ENCODE results near the gene AGAP2.
"Not testable (repeated sequence)": the region's sequence is repeated elsewhere in the genome, so short reads cannot be mapped to it uniquely, and the experiment has no call there.

Gene AGAP2

GRCh38 chr12:57693317-57693658 is 45.3 kb downstream of the AGAP2 start:
- Histone ChIP-seq H3K9me3 (ENCODE audit: control insufficient read depth, insufficient read depth, low read length) (no peaks in the 10 kb centered on the region), H3K4me3 (ENCODE audit: low read depth, low read length) (peak overlapping the region; percentile 9), H3K4me1 (ENCODE audit: control insufficient read depth, insufficient read depth, low read length) (no peaks in the 10 kb centered on the region), H3K9ac (ENCODE audit: low read depth, low read length) (no peak overlapping the region), H3K36me3 (ENCODE audit: control insufficient read depth, insufficient read depth, low read length) (no peaks in the 10 kb centered on the region), H3K27me3 (ENCODE audit: control insufficient read depth, insufficient read depth, low read length) (peaks cover 3% of the 10 kb centered on the region)

GRCh38 chr12:57692500-57692899 is 46.0 kb downstream of the AGAP2 start:
- no peaks in the 10 kb centered on the region for H3K4me1 ChIP-seq (ENCODE audit: control insufficient read depth, insufficient read depth, low read length)
- no peaks in the 10 kb centered on the region for H3K9me3 ChIP-seq (ENCODE audit: control insufficient read depth, insufficient read depth, low read length)
- no peaks in the 10 kb centered on the region for H3K36me3 ChIP-seq (ENCODE audit: control insufficient read depth, insufficient read depth, low read length)
- no peak overlapping the region for H3K9ac ChIP-seq (ENCODE audit: low read depth, low read length)
- H3K27me3 ChIP-seq (ENCODE audit: control insufficient read depth, insufficient read depth, low read length): peaks cover 3% of the 10 kb centered on the region
- no peak overlapping the region for H3K4me3 ChIP-seq (ENCODE audit: low read depth, low read length)

GRCh38 chr12:57688931-57689330 is 49.6 kb downstream of the AGAP2 start:
- Histone ChIP-seq H3K4me3 (ENCODE audit: low read depth, low read length) (no peak overlapping the region), H3K9me3 (ENCODE audit: control insufficient read depth, insufficient read depth, low read length) (no peaks in the 10 kb centered on the region), H3K9ac (ENCODE audit: low read depth, low read length) (no peak overlapping the region), H3K27me3 (ENCODE audit: control insufficient read depth, insufficient read depth, low read length) (peaks cover 3% of the 10 kb centered on the region), H3K4me1 (ENCODE audit: control insufficient read depth, insufficient read depth, low read length) (no peaks in the 10 kb centered on the region), H3K36me3 (ENCODE audit: control insufficient read depth, insufficient read depth, low read length) (no peaks in the 10 kb centered on the region)

- Histone ChIP-seq H3K4me3 (ENCODE audit: low read depth, low read length) (no peak overlapping the region), H3K36me3 (ENCODE audit: control insufficient read depth, insufficient read depth, low read length) (no peaks in the 10 kb centered on the region), H3K9me3 (ENCODE audit: control insufficient read depth, insufficient read depth, low read length) (no peaks in the 10 kb centered on the region), H3K27me3 (ENCODE audit: control insufficient read depth, insufficient read depth, low read length) (peaks cover 3% of the 10 kb centered on the region), H3K4me1 (ENCODE audit: control insufficient read depth, insufficient read depth, low read length) (no peaks in the 10 kb centered on the region), H3K9ac (ENCODE audit: low read depth, low read length) (no peak overlapping the region)
Observed at GRCh38 chr12:57687862-57688261, 50.7 kb downstream of the AGAP2 start.

GRCh38 chr12:57679697-57680096 is 58.8 kb downstream of the AGAP2 start:
- Histone ChIP-seq H3K4me1 (ENCODE audit: control insufficient read depth, insufficient read depth, low read length) (no peaks in the 10 kb centered on the region), H3K9ac (ENCODE audit: low read depth, low read length) (no peak overlapping the region), H3K27me3 (ENCODE audit: control insufficient read depth, insufficient read depth, low read length) (no peaks in the 10 kb centered on the region), H3K4me3 (ENCODE audit: low read depth, low read length) (no peak overlapping the region), H3K9me3 (ENCODE audit: control insufficient read depth, insufficient read depth, low read length) (no peaks in the 10 kb centered on the region), H3K36me3 (ENCODE audit: control insufficient read depth, insufficient read depth, low read length) (no peaks in the 10 kb centered on the region)

- not testable (repeated sequence) for H3K4me3 ChIP-seq (ENCODE audit: low read depth, low read length); H3K27me3 ChIP-seq (ENCODE audit: control insufficient read depth, insufficient read depth, low read length); H3K4me1 ChIP-seq (ENCODE audit: control insufficient read depth, insufficient read depth, low read length); H3K9ac ChIP-seq (ENCODE audit: low read depth, low read length); H3K9me3 ChIP-seq (ENCODE audit: control insufficient read depth, insufficient read depth, low read length); H3K36me3 ChIP-seq (ENCODE audit: control insufficient read depth, insufficient read depth, low read length)
Observed at GRCh38 chr12:57677947-57678346, 60.6 kb downstream of the AGAP2 start.

GRCh38 chr12:57674691-57675090 is 63.9 kb downstream of the AGAP2 start:
- H3K9ac ChIP-seq (ENCODE audit: low read depth, low read length): no peak overlapping the region
- H3K27me3 ChIP-seq (ENCODE audit: control insufficient read depth, insufficient read depth, low read length): no peaks in the 10 kb centered on the region
- no peaks in the 10 kb centered on the region for H3K9me3 ChIP-seq (ENCODE audit: control insufficient read depth, insufficient read depth, low read length)
- H3K4me1 ChIP-seq (ENCODE audit: control insufficient read depth, insufficient read depth, low read length): no peaks in the 10 kb centered on the region
- no peak overlapping the region for H3K4me3 ChIP-seq (ENCODE audit: low read depth, low read length)
- no peaks in the 10 kb centered on the region for H3K36me3 ChIP-seq (ENCODE audit: control insufficient read depth, insufficient read depth, low read length)

Measured in iPS-15b (cell line).